Endothelial cell of umbilical vein (primary cell): ENCODE measurements around the gene CNDP2.
"Not testable (repeated sequence)": the region's sequence is repeated elsewhere in the genome, so short reads cannot be mapped to it uniquely, and the experiment has no call there.

Experiments
- EZH2 ChIP-seq: IDR thresholded peaks from 2 replicates; pipeline ENCODE4 v1.6.1; 2012; ENCODE audit warnings: borderline replicate concordance, low read depth, mild to moderate bottlenecking, moderate library complexity, low read length, inconsistent platforms; ENCODE audit not compliant: severe bottlenecking
- JUN ChIP-seq: IDR thresholded peaks from 2 replicates; pipeline ENCODE4 v1.6.1; 2011; ENCODE audit warnings: borderline replicate concordance, low read depth; ENCODE audit not compliant: insufficient read length, insufficient read depth
- POLR2A ChIP-seq: IDR thresholded peaks from 2 replicates; pipeline ENCODE4 v1.6.1; 2012; ENCODE audit warnings: low read depth, mild to moderate bottlenecking, control low read depth, low read length
- POLR2AphosphoS5 ChIP-seq: IDR thresholded peaks from 2 replicates; pipeline ENCODE4 v1.6.1; 2012; ENCODE audit warnings: low read depth, mild to moderate bottlenecking, control low read depth, low read length, moderate library complexity; ENCODE audit not compliant: insufficient read depth
- TF ChIP-seq, protein P1 (sequence below), 2 donors: IDR thresholded peaks; 1 replicate in 1 of 2; 2 replicates in 1 of 2; pipeline ENCODE4 v1.5.1; 2011; ENCODE audit warnings: low read length in 2 of 2, mild to moderate bottlenecking in 2 of 2, moderate library complexity in 2 of 2, control low read depth in 1 of 2, inconsistent platforms in 1 of 2, low read depth in 1 of 2; ENCODE audit not compliant: insufficient read depth in 1 of 2; ENCODE audit errors: extremely low read depth in 1 of 2
- TF ChIP-seq, protein P2 (sequence below): IDR thresholded peaks from 2 replicates; pipeline ENCODE4 v1.6.1; 2011; ENCODE audit not compliant: insufficient read depth, insufficient read length

DNA sequence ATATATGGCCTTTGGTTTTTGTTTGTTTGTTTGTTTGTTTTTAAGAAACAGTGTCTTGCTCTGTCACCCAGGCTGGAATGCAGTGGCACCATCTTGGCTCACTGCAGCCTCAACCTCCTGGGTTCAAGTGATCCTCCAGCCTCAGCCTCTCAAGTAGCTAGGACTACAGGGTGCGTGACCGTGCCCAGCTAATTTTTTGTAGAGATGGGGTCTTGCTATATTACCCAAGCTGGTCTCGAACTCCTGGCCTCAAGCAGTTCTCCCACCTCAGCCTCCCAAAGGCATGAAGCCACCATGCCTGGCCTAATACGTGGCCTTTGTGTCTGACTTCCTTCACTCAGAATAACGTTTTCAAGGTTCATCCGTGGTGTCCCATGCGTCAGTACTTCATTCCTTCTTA lies 28.8 kb downstream of the CNDP2 start:
- TF ChIP-seq POLR2A, JUN, EZH2, POLR2AphosphoS5: not testable (repeated sequence)
- TF ChIP-seq, protein P1, sequence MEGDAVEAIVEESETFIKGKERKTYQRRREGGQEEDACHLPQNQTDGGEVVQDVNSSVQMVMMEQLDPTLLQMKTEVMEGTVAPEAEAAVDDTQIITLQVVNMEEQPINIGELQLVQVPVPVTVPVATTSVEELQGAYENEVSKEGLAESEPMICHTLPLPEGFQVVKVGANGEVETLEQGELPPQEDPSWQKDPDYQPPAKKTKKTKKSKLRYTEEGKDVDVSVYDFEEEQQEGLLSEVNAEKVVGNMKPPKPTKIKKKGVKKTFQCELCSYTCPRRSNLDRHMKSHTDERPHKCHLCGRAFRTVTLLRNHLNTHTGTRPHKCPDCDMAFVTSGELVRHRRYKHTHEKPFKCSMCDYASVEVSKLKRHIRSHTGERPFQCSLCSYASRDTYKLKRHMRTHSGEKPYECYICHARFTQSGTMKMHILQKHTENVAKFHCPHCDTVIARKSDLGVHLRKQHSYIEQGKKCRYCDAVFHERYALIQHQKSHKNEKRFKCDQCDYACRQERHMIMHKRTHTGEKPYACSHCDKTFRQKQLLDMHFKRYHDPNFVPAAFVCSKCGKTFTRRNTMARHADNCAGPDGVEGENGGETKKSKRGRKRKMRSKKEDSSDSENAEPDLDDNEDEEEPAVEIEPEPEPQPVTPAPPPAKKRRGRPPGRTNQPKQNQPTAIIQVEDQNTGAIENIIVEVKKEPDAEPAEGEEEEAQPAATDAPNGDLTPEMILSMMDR (IDR thresholded peaks at IDR 0.05; ENCODE audit: extremely low read depth in 1 of 2, insufficient read depth in 1 of 2, low read depth in 1 of 2, low read length in 2 of 2) = not testable (repeated sequence)
- TF ChIP-seq, protein P2, sequence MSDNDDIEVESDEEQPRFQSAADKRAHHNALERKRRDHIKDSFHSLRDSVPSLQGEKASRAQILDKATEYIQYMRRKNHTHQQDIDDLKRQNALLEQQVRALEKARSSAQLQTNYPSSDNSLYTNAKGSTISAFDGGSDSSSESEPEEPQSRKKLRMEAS = not testable (repeated sequence)
